Vagina (tissue), 2 donors: ENCODE measurements around the gene TMEM259. TPM values are rescaled to one million over a fixed set of nuclear protein-coding genes. Genes with fewer than 3 reads are reported as not detected.

Source experiments
- DNase-seq, 2 donors: peaks; one replicate each; pipeline ENCODE4 v3.0.0-alpha.2; 2017; ENCODE audit errors: extremely low spot score in 2 of 2
- H3K27ac ChIP-seq: fragments of 200-600 bp; sonication (generic); one replicate; pipeline ENCODE4 v1.5.1; 2019
- H3K27me3 ChIP-seq: fragments of 200-600 bp; sonication (generic); one replicate; pipeline ENCODE4 v1.5.1; 2019
- H3K36me3 ChIP-seq, 2 donors: fragments of 200-600 bp; sonication (generic); one replicate each; pipeline ENCODE4 v1.5.1; 2017 to 2019
- H3K4me1 ChIP-seq: fragments of 200-600 bp; sonication (generic); one replicate; pipeline ENCODE4 v1.5.1; 2019
- H3K4me3 ChIP-seq, 2 donors: fragments of 200-600 bp; sonication (generic); 1 replicate in 1 of 2; 2 replicates in 1 of 2; pipeline ENCODE4 v1.5.1; 2016 to 2019
- H3K9me3 ChIP-seq: fragments of 200-600 bp; sonication (generic); one replicate; pipeline ENCODE4 v1.5.1; 2019
- CTCF ChIP-seq, 3 experiments: fragments of 450-650 bp in 2 of 3; fragments of 200-600 bp in 1 of 3; sonication (generic) in 1 of 3; IDR thresholded peaks; one replicate each; pipeline ENCODE4 v1.5.1; 2017 to 2019; ENCODE audit warnings: antibody characterized with exemption in 3 of 3, mild to moderate bottlenecking in 2 of 3, moderate library complexity in 2 of 3
- POLR2A ChIP-seq, 2 donors: fragments of 450-650 bp; IDR thresholded peaks; one replicate each; pipeline ENCODE4 v1.6.1; 2017; ENCODE audit warnings: antibody characterized with exemption in 2 of 2, mild to moderate bottlenecking in 2 of 2, moderate library complexity in 2 of 2
- POLR2AphosphoS5 ChIP-seq, 2 donors: sonication (generic); formaldehyde crosslinking; IDR thresholded peaks; one replicate each; pipeline ENCODE4 v1.9.0; 2017; ENCODE audit warnings: antibody characterized with exemption in 2 of 2, mild to moderate bottlenecking in 2 of 2, low read depth in 1 of 2; ENCODE audit not compliant: insufficient read depth in 1 of 2
- intact Hi-C: fragments of 100-400 bp; cut with DNase I; formaldehyde crosslinking; loops from one replicate; pipeline ENCODE4 v1.15.1; 2023
- total RNA-seq: library from RNA; depleted of rRNA; stranded (reverse); fragments of >200 nt; gene quantifications from one replicate; pipeline ENCODE4 v1.2.3, GENCODE V29; 2016

Gene TMEM259
- total RNA-seq, 1 donor from 2014 or later = 130 TPM

- Histone ChIP-seq H3K27me3 (no peaks in the 10 kb centered on the region), H3K27ac (no peak overlapping the region), H3K9me3 (peaks cover 7% of the 10 kb centered on the region), H3K4me1 (no peaks in the 10 kb centered on the region), H3K36me3 (peaks cover 0 to 49% of the 10 kb centered on the region in 2 donors), H3K4me3 (no peak overlapping the region)
- DNase-seq = no peak
- TF ChIP-seq POLR2A (IDR thresholded peaks at IDR 0.05) = no peak
- no peak for TF ChIP-seq POLR2AphosphoS5 (IDR thresholded peaks at IDR 0.05; ENCODE audit: insufficient read depth in 1 of 2, low read depth in 1 of 2)
- no peak for TF ChIP-seq CTCF (IDR thresholded peaks at IDR 0.05)
- intact Hi-C loops = no loop called here
These were observed 54.3 kb downstream of the TMEM259 start for GRCh38 chr19:966485-967088.

GRCh38 chr19:964761-965694 is 55.9 kb downstream of the TMEM259 start:
- TF ChIP-seq CTCF (IDR thresholded peaks at IDR 0.05) (no peak), POLR2AphosphoS5 (IDR thresholded peaks at IDR 0.05; ENCODE audit: insufficient read depth in 1 of 2, low read depth in 1 of 2) (no peak), POLR2A (IDR thresholded peaks at IDR 0.05) (no peak)
- no peak for DNase-seq
- no peaks in the 10 kb centered on the region for H3K4me1 ChIP-seq
- no peaks in the 10 kb centered on the region for H3K27me3 ChIP-seq
- no peak overlapping the region for H3K27ac ChIP-seq
- intact Hi-C loops = no loop called here
- H3K4me3 ChIP-seq = no peak overlapping the region
- H3K9me3 ChIP-seq = no peaks in the 10 kb centered on the region
- H3K36me3 ChIP-seq = peaks cover 0 to 37% of the 10 kb centered on the region in 2 donors

- Histone ChIP-seq H3K36me3 (peaks cover 0 to 31% of the 10 kb centered on the region in 2 donors), H3K27me3 (no peaks in the 10 kb centered on the region), H3K9me3 (no peaks in the 10 kb centered on the region), H3K4me1 (no peaks in the 10 kb centered on the region), H3K4me3 (no peak overlapping the region), H3K27ac (no peak overlapping the region)
- TF ChIP-seq POLR2A (IDR thresholded peaks at IDR 0.05) (no peak), CTCF (IDR thresholded peaks at IDR 0.05) (no peak), POLR2AphosphoS5 (IDR thresholded peaks at IDR 0.05; ENCODE audit: insufficient read depth in 1 of 2, low read depth in 1 of 2) (no peak)
- DNase-seq = no peak
- intact Hi-C loops = no loop called here
These were observed 56.8 kb downstream of the TMEM259 start for GRCh38 chr19:964116-964520.

- no peak overlapping the region for H3K4me3 ChIP-seq
- H3K27ac ChIP-seq = no peak overlapping the region
- intact Hi-C loops = no loop called here
- peaks cover 0 to 25% of the 10 kb centered on the region in 2 donors for H3K36me3 ChIP-seq
- no peaks in the 10 kb centered on the region for H3K9me3 ChIP-seq
- no peak for DNase-seq
- H3K27me3 ChIP-seq = no peaks in the 10 kb centered on the region
- TF ChIP-seq POLR2A (IDR thresholded peaks at IDR 0.05) (no peak), CTCF (IDR thresholded peaks at IDR 0.05) (no peak), POLR2AphosphoS5 (IDR thresholded peaks at IDR 0.05; ENCODE audit: insufficient read depth in 1 of 2, low read depth in 1 of 2) (no peak)
- H3K4me1 ChIP-seq = no peaks in the 10 kb centered on the region
These were observed 57.4 kb downstream of the TMEM259 start for GRCh38 chr19:963486-963951.
